ENCODE data around the gene ZNF546.

The ZNF546 gene

GRCh38 chr19:39970675-39971379, 26.0 kb upstream of the ZNF546 start, which contains the start of gene PSMC4:
Gene PSMC4 (plus strand): TSS chr19:39971165. CDS start chr19:39971203, 38 bp downstream.
- peak within 1 kb of the TSS; percentile 74 for H2AFZ ChIP-seq (ENCODE audit: low read depth, low read length)
- H3K27me3 ChIP-seq (ENCODE audit: insufficient read depth, low read length, poor library complexity), result no peaks in the 10 kb centered on the region
- DNase-seq (peak; percentile 99), ATAC-seq (ENCODE audit: insufficient read depth, low read depth) (peak; percentile 98)
- H3K9ac ChIP-seq (ENCODE audit: low read depth, low read length), result peak within 1 kb of the TSS; percentile 76
- H3K4me1 ChIP-seq (ENCODE audit: insufficient read depth, low read length), result peaks cover 36% of the 10 kb centered on the region
- TF ChIP-seq, protein P1, sequence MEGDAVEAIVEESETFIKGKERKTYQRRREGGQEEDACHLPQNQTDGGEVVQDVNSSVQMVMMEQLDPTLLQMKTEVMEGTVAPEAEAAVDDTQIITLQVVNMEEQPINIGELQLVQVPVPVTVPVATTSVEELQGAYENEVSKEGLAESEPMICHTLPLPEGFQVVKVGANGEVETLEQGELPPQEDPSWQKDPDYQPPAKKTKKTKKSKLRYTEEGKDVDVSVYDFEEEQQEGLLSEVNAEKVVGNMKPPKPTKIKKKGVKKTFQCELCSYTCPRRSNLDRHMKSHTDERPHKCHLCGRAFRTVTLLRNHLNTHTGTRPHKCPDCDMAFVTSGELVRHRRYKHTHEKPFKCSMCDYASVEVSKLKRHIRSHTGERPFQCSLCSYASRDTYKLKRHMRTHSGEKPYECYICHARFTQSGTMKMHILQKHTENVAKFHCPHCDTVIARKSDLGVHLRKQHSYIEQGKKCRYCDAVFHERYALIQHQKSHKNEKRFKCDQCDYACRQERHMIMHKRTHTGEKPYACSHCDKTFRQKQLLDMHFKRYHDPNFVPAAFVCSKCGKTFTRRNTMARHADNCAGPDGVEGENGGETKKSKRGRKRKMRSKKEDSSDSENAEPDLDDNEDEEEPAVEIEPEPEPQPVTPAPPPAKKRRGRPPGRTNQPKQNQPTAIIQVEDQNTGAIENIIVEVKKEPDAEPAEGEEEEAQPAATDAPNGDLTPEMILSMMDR (IDR thresholded peaks at IDR 0.05; ENCODE audit: borderline replicate concordance, extremely low read depth, low read length, poor library complexity, severe bottlenecking), result peak; percentile 98
- no peak for TF ChIP-seq EZH2 (IDR thresholded peaks at IDR 0.05; ENCODE audit: borderline replicate concordance, low read depth, low read length, severe bottlenecking)
- H4K20me1 ChIP-seq (ENCODE audit: insufficient read depth, low read length), result peaks cover 16% of the 10 kb centered on the region; the same call in 1 of the 2 replicates
- peak within 1 kb of the TSS; percentile 91 for H3K27ac ChIP-seq (ENCODE audit: low read length)
- H3K9me3 ChIP-seq (ENCODE audit: insufficient read depth, low read length, severe bottlenecking), result no peaks in the 10 kb centered on the region
- peak within 1 kb of the TSS; percentile 89 for H3K4me2 ChIP-seq (ENCODE audit: insufficient read depth, low read length)
- H3K79me2 ChIP-seq (ENCODE audit: insufficient read depth, low read length), result peaks cover 52% of the 10 kb centered on the region
- peak within 1 kb of the TSS; percentile 68 to 84 for H3K4me3 ChIP-seq (ENCODE audit: low read depth in 1 of 2, low read length in 2 of 2)
- H3K36me3 ChIP-seq (ENCODE audit: insufficient read depth, low read length), result peaks cover 36% of the 10 kb centered on the region

DNA sequence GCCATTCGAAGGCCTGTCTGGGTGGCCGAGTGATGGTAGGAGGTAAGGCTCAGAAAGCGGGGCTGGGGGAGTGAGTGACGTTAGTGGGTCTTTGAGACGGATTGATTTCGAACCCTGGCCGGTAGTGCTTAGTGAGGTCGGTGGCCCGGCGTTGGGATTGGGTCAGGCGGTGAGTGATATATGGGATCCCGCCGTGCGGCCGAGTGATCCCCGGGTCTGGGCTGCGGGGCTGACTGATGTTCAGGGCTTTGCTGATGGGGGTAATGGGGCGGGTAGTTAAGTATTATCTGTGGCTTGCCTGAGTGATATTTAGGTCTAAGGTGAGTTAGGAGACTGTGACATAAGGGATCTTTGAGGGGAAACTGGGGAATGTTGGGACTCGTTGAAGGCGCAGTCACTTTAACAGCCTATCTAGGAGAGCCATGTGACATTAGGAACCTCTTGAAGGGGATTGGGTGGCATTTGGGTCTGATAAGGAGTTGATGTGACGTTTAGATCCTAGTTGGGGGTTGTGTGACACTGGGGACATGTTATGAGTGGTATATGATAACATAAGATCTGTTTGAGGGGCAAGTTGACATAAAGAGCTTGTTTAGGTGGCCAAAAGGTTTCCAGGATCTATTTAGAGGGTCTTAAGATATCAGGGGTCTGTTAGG, 25.4 kb upstream of the ZNF546 start:
- Histone ChIP-seq H3K9ac (ENCODE audit: low read depth, low read length) (peak overlapping the region; percentile 76), H2AFZ (ENCODE audit: low read depth, low read length) (peak overlapping the region; percentile 74), H3K79me2 (ENCODE audit: insufficient read depth, low read length) (peaks cover 52% of the 10 kb centered on the region), H3K4me2 (ENCODE audit: insufficient read depth, low read length) (peak overlapping the region; percentile 89), H4K20me1 (ENCODE audit: insufficient read depth, low read length) (peaks cover 16% of the 10 kb centered on the region; the same call in 1 of the 2 replicates), H3K9me3 (ENCODE audit: insufficient read depth, low read length, severe bottlenecking) (no peaks in the 10 kb centered on the region), H3K27ac (ENCODE audit: low read length) (peak overlapping the region; percentile 78), H3K27me3 (ENCODE audit: insufficient read depth, low read length, poor library complexity) (no peaks in the 10 kb centered on the region), H3K4me3 (ENCODE audit: low read depth in 1 of 2, low read length in 2 of 2) (peak overlapping the region; percentile 68 to 84), H3K36me3 (ENCODE audit: insufficient read depth, low read length) (peaks cover 36% of the 10 kb centered on the region), H3K4me1 (ENCODE audit: insufficient read depth, low read length) (peaks cover 36% of the 10 kb centered on the region)
- no peak for ATAC-seq (ENCODE audit: insufficient read depth, low read depth)
- DNase-seq, result no peak
- TF ChIP-seq, protein P1 (IDR thresholded peaks at IDR 0.05; ENCODE audit: borderline replicate concordance, extremely low read depth, low read length, poor library complexity, severe bottlenecking), result no peak
- TF ChIP-seq EZH2 (IDR thresholded peaks at IDR 0.05; ENCODE audit: borderline replicate concordance, low read depth, low read length, severe bottlenecking), result no peak

- Histone ChIP-seq H3K27me3 (ENCODE audit: insufficient read depth, low read length, poor library complexity) (no peaks in the 10 kb centered on the region), H4K20me1 (ENCODE audit: insufficient read depth, low read length) (peaks cover 22% of the 10 kb centered on the region; the same call in 1 of the 2 replicates), H3K9me3 (ENCODE audit: insufficient read depth, low read length, severe bottlenecking) (no peaks in the 10 kb centered on the region), H3K4me1 (ENCODE audit: insufficient read depth, low read length) (peaks cover 24% of the 10 kb centered on the region), H3K4me3 (ENCODE audit: low read depth in 1 of 2, low read length in 2 of 2) (no peak overlapping the region), H3K79me2 (ENCODE audit: insufficient read depth, low read length) (peaks cover 53% of the 10 kb centered on the region), H3K4me2 (ENCODE audit: insufficient read depth, low read length) (no peak overlapping the region), H3K27ac (ENCODE audit: low read length) (no peak overlapping the region), H2AFZ (ENCODE audit: low read depth, low read length) (no peak overlapping the region), H3K36me3 (ENCODE audit: insufficient read depth, low read length) (peaks cover 63% of the 10 kb centered on the region), H3K9ac (ENCODE audit: low read depth, low read length) (no peak overlapping the region)
- ATAC-seq (ENCODE audit: insufficient read depth, low read depth) (no peak), DNase-seq (no peak)
- TF ChIP-seq EZH2 (IDR thresholded peaks at IDR 0.05; ENCODE audit: borderline replicate concordance, low read depth, low read length, severe bottlenecking), result no peak
- TF ChIP-seq, protein P1 (IDR thresholded peaks at IDR 0.05; ENCODE audit: borderline replicate concordance, extremely low read depth, low read length, poor library complexity, severe bottlenecking), result no peak
Measured at GRCh38 chr19:39974377-39975155, 22.3 kb upstream of the ZNF546 start.
